Measurements from ENCODE around the gene CSF2.

Gene CSF2

DNA sequence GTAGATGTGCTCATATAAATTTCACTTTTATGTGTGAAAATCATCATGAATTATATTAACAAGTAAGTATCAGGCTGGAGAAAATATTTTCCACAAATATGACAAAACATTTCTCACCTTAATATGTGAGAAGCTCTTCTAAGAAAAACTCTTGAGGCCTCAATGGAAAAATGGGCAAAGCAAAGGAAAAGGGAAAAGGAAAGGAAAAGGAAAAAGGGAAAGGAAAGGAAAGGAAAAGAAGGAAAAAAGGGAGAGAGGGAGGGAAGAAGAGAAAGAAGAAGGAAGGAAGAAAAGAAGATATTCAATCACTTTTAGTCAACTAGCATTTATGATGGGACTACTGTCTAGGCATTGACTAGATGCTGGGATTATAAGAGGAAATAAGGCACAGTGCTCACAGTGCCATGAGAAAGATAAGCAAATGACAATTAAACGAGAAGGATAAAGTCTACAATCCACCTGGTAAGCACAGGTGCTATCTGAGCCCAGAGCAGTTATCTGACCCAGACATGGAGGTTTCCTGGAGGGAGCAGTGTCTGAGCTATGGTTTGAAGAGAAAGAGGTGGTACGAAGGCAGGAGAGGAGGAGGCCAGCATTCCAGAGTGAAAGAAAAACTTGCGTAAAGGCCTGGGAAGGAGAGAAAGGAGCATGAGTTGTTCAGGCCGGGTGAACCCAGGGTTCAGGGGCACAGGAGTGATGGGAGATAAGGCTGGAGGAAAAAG lies 43.8 kb upstream of the CSF2 start:
- DNase-seq (ENCODE audit: low spot score), result no peak
- TF ChIP-seq, protein P1, sequence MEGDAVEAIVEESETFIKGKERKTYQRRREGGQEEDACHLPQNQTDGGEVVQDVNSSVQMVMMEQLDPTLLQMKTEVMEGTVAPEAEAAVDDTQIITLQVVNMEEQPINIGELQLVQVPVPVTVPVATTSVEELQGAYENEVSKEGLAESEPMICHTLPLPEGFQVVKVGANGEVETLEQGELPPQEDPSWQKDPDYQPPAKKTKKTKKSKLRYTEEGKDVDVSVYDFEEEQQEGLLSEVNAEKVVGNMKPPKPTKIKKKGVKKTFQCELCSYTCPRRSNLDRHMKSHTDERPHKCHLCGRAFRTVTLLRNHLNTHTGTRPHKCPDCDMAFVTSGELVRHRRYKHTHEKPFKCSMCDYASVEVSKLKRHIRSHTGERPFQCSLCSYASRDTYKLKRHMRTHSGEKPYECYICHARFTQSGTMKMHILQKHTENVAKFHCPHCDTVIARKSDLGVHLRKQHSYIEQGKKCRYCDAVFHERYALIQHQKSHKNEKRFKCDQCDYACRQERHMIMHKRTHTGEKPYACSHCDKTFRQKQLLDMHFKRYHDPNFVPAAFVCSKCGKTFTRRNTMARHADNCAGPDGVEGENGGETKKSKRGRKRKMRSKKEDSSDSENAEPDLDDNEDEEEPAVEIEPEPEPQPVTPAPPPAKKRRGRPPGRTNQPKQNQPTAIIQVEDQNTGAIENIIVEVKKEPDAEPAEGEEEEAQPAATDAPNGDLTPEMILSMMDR (IDR thresholded peaks at IDR 0.05; ENCODE audit: extremely low read depth, insufficient read depth, missing control alignments), result no peak
- in situ Hi-C loops (cut with MboI; ENCODE audit: low pct_unique_long_range_greater_than_20kb, low sequenced_read_pairs, unreplicated experiment), result no loop called here

DNA sequence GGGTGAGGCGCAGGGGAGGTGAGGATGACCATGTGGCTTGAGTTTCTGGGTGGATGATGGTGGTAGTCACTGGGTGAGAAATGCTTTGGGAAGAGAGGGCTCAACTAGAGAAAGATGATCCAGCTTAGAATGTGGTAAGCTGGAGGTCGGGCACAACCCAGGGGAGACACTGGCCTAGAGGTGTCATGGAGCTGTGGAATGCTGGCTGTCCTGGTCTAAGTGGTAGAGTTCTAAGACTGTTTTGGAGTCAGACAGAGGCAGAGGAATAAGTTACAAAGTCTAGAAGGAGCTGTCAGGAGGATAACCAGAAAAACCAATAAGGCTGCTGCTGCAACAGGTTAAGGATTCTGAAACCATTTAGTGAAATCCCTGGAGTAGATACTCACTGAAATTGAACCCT lies 43.0 kb upstream of the CSF2 start:
- TF ChIP-seq, protein P1 (IDR thresholded peaks at IDR 0.05; ENCODE audit: extremely low read depth, insufficient read depth, missing control alignments), result no peak
- in situ Hi-C loops (cut with MboI; ENCODE audit: low pct_unique_long_range_greater_than_20kb, low sequenced_read_pairs, unreplicated experiment), result no loop called here
- no peak for DNase-seq (ENCODE audit: low spot score)

DNA sequence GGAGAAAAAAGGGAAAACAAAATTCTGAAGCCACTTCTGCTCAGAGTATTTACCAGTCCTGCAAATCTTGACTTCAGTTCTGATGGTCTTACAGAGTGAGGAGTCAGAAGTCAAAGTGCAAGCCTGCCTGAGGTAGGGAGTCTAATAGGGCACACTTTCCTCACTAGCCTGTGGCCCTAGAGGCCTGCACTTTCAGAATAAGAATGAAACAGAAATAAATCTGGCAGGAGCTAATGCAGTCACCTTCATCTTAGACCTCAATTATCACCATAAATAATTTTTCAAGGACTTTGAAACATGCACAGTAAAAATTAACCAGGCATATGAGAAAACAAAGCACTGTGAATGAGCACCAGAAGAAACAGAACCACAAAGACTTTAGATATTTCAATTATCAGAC lies 41.4 kb upstream of the CSF2 start:
- in situ Hi-C loops (cut with MboI; ENCODE audit: low pct_unique_long_range_greater_than_20kb, low sequenced_read_pairs, unreplicated experiment), result no loop called here
- DNase-seq (ENCODE audit: low spot score), result no peak
- TF ChIP-seq, protein P1 (IDR thresholded peaks at IDR 0.05; ENCODE audit: extremely low read depth, insufficient read depth, missing control alignments), result no peak

DNA sequence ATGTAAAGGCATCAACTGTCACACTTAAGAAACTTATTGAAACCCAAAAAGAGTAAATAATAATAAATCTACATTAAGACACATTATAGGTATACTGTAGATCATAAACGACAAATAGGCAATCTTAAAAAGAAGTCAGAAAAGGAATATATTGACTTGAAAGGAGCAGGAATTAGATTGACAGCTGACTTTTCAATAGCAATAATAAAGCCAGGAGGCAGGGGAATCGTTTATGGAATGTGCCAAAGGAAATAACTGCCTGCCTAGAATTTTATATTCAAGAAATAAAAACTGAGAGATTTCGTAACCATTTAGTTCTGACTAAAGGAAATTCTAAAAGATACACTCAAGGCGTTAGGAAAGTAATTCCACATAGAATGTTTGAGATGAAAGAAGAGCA lies 40.5 kb upstream of the CSF2 start:
- in situ Hi-C loops (cut with MboI; ENCODE audit: low pct_unique_long_range_greater_than_20kb, low sequenced_read_pairs, unreplicated experiment), result no loop called here
- DNase-seq (ENCODE audit: low spot score), result no peak
- TF ChIP-seq, protein P1 (IDR thresholded peaks at IDR 0.05; ENCODE audit: extremely low read depth, insufficient read depth, missing control alignments), result no peak

DNA sequence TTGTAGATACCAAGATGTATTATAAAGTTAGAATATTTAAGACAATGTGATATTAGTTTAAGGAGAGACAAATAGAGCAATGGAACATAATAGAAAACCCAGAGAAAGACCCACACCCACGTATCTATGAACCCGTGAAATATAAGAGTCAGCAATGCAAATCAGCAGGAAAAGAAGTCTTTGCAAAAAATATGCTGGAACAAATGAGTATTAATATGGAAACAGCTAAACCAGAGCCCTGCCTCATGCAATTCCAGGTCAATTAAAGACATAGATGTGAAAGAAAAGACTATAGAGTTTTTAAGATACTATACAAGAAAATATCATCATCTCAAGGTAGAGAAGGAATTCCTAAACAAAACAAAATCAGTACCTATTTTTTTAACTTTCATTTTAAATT lies 36.2 kb upstream of the CSF2 start:
- in situ Hi-C loops (cut with MboI; ENCODE audit: low pct_unique_long_range_greater_than_20kb, low sequenced_read_pairs, unreplicated experiment), result no loop called here
- TF ChIP-seq, protein P1 (IDR thresholded peaks at IDR 0.05; ENCODE audit: extremely low read depth, insufficient read depth, missing control alignments), result no peak
- no peak for DNase-seq (ENCODE audit: low spot score)

DNA sequence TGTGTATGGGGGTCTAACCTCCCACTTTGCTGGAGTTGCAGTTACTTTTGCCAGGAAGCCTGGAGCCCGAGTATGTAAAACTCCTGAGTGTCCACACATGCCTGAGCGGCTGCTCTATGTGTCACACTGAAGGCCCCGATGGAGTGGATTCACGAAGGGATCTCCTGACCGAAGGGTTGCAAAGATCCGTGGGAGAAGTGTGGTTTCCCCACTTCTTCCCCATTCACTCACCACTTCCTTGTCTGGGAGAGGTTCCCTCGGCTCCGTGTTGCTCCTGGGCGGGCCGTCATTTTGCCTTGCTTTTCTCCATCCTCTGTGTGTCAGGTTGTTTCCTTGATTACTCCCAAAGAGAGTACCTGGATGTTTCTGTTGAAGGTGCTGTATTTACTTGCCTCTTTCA lies 29.4 kb upstream of the CSF2 start:
- DNase-seq (ENCODE audit: low spot score), result no peak
- TF ChIP-seq, protein P1 (IDR thresholded peaks at IDR 0.05; ENCODE audit: extremely low read depth, insufficient read depth, missing control alignments), result no peak
- in situ Hi-C loops (cut with MboI; ENCODE audit: low pct_unique_long_range_greater_than_20kb, low sequenced_read_pairs, unreplicated experiment), result no loop called here
